ENCODE results near the gene TEP1.

DNA sequence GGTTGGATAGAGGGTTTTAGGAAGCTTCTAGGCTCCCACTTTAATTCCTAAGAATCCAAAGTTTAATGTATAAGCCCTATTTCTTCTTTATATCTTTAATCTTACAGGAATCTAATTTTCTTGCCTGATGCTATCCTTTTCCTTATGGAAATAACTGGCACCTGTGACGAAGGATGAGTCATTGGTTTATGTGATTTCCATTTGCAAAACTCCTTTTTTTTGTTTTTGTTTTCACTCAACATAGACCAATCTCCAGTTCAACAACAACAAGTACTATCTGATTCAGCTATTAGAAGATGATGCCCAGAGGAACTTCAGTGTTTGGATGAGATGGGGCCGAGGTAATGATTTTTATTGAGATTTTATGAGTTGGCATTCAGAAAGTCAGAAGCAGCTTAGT is 63.0 kb downstream of the TEP1 start:
- TF ChIP-seq CTCF (IDR thresholded peaks at IDR 0.05) (no peak), POLR2A (IDR thresholded peaks at IDR 0.05) (no peak)

Measured in Peyer's patch (tissue), 4 donors.